Subcutaneous abdominal adipose tissue (tissue), 5 donors: Measurements from ENCODE around the gene PLSCR4.
A peak's percentile ranks its signal among the peaks of the same experiment; 100 is the strongest.
"Not testable (repeated sequence)": the region's sequence is repeated elsewhere in the genome, so short reads cannot be mapped to it uniquely, and the experiment has no call there.

Experiments
- H3K27ac ChIP-seq: one replicate; pipeline ENCODE4 v1.7.0; 2013; ENCODE audit warnings: low read depth, mild to moderate bottlenecking, inconsistent platforms, low read length, moderate library complexity
- H3K27me3 ChIP-seq, 5 donors: one replicate each; pipeline ENCODE4 v1.7.0; 2013; ENCODE audit warnings: low read length in 5 of 5, inconsistent platforms in 1 of 5; ENCODE audit not compliant: control insufficient read depth in 5 of 5, insufficient read depth in 4 of 5
- H3K36me3 ChIP-seq, 5 donors: one replicate each; pipeline ENCODE4 v1.7.0; 2013; ENCODE audit warnings: low read length in 5 of 5; ENCODE audit not compliant: control insufficient read depth in 5 of 5, insufficient read depth in 5 of 5
- H3K4me1 ChIP-seq, 5 donors: one replicate each; pipeline ENCODE4 v1.7.0; 2013; ENCODE audit warnings: low read length in 5 of 5, mild to moderate bottlenecking in 3 of 5, moderate library complexity in 1 of 5; ENCODE audit not compliant: control insufficient read depth in 5 of 5, insufficient read depth in 5 of 5
- H3K4me3 ChIP-seq, 5 donors: one replicate each; pipeline ENCODE4 v1.7.0; 2013; ENCODE audit warnings: low read length in 5 of 5, low read depth in 1 of 5
- H3K9ac ChIP-seq, 5 donors: one replicate each; pipeline ENCODE4 v1.7.0; 2013; ENCODE audit warnings: low read length in 5 of 5, mild to moderate bottlenecking in 4 of 5, moderate library complexity in 3 of 5
- H3K9me3 ChIP-seq, 5 donors: one replicate each; pipeline ENCODE4 v1.7.0; 2013; ENCODE audit warnings: low read length in 5 of 5; ENCODE audit not compliant: control insufficient read depth in 5 of 5
- donor health status: healthy.
- donor health status: healthy.
- donor health status: healthy.
- donor health status: healthy.
- donor health status: healthy.

PLSCR4 gene

GRCh38 chr3:146250449-146251382, at the start of gene PLSCR4:
Gene PLSCR4 (minus strand): TSS chr3:146251105. CDS start chr3:146222071, 29,034 bp downstream.
- Histone ChIP-seq H3K4me1 (peaks cover 2 to 32% (median 24%) of the 10 kb centered on the region in 5 donors), H3K27me3 (no peaks in the 10 kb centered on the region), H3K9me3 (peaks cover 0 to 10% (median 3%) of the 10 kb centered on the region in 5 donors), H3K9ac (peak within 1 kb of the TSS; percentile 50 to 86 (median 83)), H3K36me3 (no peaks in the 10 kb centered on the region), H3K4me3 (peak within 1 kb of the TSS; percentile 86 to 95 (median 93)), H3K27ac (peak within 1 kb of the TSS; percentile 93)

GRCh38 chr3:146293401-146293800, 42.5 kb upstream of the PLSCR4 start:
- H3K27ac ChIP-seq, H3K36me3 ChIP-seq, H3K4me1 ChIP-seq, H3K4me3 ChIP-seq, H3K9ac ChIP-seq, H3K27me3 ChIP-seq, H3K9me3 ChIP-seq: not testable (repeated sequence)

DNA sequence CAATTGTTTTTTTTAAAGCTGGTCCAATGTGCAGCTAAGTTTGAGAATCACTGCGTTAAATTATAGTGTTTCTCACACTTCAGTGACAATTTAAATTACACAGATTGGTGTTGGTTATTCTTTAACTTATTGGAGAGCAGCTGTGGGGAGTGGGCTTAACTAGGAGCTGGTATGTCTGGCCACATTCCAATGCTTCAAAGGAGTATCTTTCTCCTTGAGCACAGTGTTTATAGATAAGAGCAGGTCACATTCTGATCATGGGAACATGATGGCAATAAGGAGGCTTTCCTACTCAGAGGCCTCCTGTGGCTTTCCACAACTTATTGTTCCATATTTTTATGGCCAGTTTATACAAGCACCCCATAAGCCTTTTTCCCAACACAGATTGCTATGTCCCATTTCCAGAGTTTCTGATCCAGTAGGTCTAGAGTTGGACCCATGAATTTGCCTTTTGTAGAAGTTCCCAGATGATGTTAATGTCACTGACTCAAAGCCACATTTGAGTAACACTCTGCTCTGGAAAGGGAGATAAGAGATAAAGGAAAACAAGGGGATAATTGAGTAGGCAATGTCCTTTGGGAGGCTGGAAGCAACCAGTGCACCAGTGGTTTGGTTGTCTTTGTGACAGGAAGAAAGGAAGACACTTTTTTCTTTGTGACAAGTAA, 33.0 kb upstream of the PLSCR4 start:
- Histone ChIP-seq H3K36me3 (no peaks in the 10 kb centered on the region), H3K27ac (no peak overlapping the region), H3K27me3 (no peaks in the 10 kb centered on the region), H3K9ac (no peak overlapping the region), H3K4me3 (no peak overlapping the region), H3K4me1 (peaks cover 0 to 3% (median under 1%) of the 10 kb centered on the region in 5 donors), H3K9me3 (no peaks in the 10 kb centered on the region)

DNA sequence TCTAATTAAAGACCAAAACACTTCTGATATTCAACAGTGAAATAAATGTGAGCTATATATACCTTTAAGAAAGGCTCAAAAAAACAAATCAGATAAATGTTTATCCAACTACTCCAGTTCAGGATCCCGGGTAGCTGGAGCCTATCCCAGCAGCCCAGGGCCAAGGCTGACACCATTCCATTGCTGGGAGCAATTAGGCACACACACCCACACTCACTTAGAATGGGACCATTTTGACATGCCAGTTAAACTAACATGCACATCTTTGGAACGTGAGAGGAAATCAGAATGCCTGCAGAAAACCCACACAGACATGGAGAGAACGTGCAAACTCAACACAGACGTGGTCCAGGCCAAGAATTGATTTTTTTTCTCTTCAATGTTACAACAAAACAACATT, 30.0 kb upstream of the PLSCR4 start:
- H3K27ac ChIP-seq = no peak overlapping the region
- H3K9ac ChIP-seq = no peak overlapping the region
- H3K27me3 ChIP-seq = no peaks in the 10 kb centered on the region
- no peak overlapping the region for H3K4me3 ChIP-seq
- no peaks in the 10 kb centered on the region for H3K9me3 ChIP-seq
- peaks cover 3 to 18% (median 16%) of the 10 kb centered on the region in 5 donors for H3K4me1 ChIP-seq
- no peaks in the 10 kb centered on the region for H3K36me3 ChIP-seq

DNA sequence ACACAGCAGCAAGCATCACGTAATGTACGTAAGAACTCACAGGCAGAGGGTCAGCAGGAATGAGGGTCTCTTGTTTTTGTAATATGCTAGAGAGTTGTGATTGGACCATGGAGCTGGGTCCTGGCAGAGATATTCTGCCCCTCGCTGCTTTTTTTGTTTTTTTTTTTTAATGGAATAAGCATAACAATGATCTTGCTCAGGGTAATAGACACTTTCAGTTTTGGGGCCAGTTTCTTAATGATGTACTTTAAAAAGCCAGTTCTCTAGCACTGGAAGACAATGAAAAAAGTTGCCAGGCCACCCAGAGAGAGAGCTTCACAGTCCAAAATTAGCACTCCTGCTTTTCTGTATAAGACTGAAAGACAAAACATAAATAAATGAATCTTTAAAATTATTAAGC, 29.0 kb upstream of the PLSCR4 start:
- no peak overlapping the region for H3K27ac ChIP-seq
- no peaks in the 10 kb centered on the region for H3K27me3 ChIP-seq
- no peaks in the 10 kb centered on the region for H3K9me3 ChIP-seq
- peaks cover 3 to 20% (median 16%) of the 10 kb centered on the region in 5 donors for H3K4me1 ChIP-seq
- no peaks in the 10 kb centered on the region for H3K36me3 ChIP-seq
- H3K9ac ChIP-seq = no peak overlapping the region
- no peak overlapping the region for H3K4me3 ChIP-seq

GRCh38 chr3:146279013-146279412, 28.1 kb upstream of the PLSCR4 start:
- Histone ChIP-seq H3K27ac (no peak overlapping the region), H3K9me3 (no peaks in the 10 kb centered on the region), H3K27me3 (no peaks in the 10 kb centered on the region), H3K4me1 (peaks cover 3 to 30% (median 17%) of the 10 kb centered on the region in 5 donors), H3K36me3 (no peaks in the 10 kb centered on the region), H3K4me3 (no peak overlapping the region), H3K9ac (no peak overlapping the region)

DNA sequence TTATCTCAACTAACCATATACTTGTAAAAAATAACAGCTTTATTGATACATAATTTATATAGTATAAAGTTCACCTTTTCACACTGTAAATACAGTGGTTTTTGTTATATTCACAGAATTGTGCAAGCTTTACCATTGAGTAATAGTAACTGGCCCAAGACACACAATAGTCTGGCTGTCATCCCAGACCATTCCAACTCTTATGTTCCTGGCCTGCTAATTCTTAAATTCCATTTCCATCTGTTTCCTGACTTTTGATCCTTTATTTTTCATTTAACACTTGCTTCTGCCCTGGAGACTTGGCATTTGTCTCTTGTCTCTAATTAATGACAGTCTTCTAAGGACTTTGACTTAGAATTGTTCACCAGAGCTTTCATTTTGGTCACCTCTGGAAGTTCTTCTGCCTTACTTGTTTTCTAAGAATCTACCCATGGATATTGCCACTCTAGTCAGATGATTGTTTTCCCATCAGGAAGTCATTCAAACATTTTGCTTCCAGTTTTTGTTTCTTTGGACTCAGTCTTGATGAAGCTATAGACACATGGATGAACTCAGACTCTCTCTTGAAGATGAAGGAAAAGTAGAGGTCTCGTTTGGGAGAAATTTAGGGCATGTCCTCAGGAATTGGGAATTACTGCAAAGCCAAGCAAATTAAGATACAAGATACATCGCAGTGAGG, 27.2 kb upstream of the PLSCR4 start:
- no peaks in the 10 kb centered on the region for H3K27me3 ChIP-seq
- H3K36me3 ChIP-seq = no peaks in the 10 kb centered on the region
- no peaks in the 10 kb centered on the region for H3K9me3 ChIP-seq
- peak overlapping the region; percentile 61 for H3K27ac ChIP-seq
- H3K4me1 ChIP-seq = peaks cover 3 to 31% (median 17%) of the 10 kb centered on the region in 5 donors
- H3K4me3 ChIP-seq = peak overlapping the region in 1 of 5 donors; percentile 18
- H3K9ac ChIP-seq = peak overlapping the region in 1 of 5 donors; percentile 42

DNA sequence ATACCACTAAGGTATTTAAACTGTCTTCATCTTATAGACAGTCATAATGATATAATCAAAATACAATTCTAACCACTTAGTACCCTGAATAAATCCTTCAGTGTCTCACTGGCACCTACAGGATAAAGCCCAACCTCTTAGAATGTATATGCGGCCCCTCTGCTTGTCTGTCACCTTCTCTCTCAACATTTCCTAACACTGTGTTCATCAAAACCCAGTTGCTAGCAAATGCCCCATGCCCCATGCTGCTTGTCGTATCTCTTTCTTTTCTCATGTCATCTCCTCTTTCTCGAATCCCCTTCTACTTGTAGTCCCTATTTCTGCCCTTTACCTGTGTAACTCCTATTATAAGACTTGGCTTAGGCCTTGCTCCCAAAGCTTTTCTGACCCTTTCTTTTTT, 24.6 kb upstream of the PLSCR4 start:
- Histone ChIP-seq H3K4me1 (peaks cover 3 to 27% (median 17%) of the 10 kb centered on the region in 5 donors), H3K4me3 (no peak overlapping the region), H3K9me3 (no peaks in the 10 kb centered on the region), H3K36me3 (no peaks in the 10 kb centered on the region), H3K27ac (peak overlapping the region; percentile 51), H3K9ac (no peak overlapping the region), H3K27me3 (no peaks in the 10 kb centered on the region)

- no peaks in the 10 kb centered on the region for H3K36me3 ChIP-seq
- H3K27ac ChIP-seq = peak overlapping the region; percentile 51
- peaks cover 3 to 27% (median 17%) of the 10 kb centered on the region in 5 donors for H3K4me1 ChIP-seq
- no peak overlapping the region for H3K4me3 ChIP-seq
- no peaks in the 10 kb centered on the region for H3K27me3 ChIP-seq
- H3K9me3 ChIP-seq = no peaks in the 10 kb centered on the region
- H3K9ac ChIP-seq = no peak overlapping the region
These were observed 23.9 kb upstream of the PLSCR4 start for GRCh38 chr3:146274833-146275232.
